ENCODE data around the gene DACH2.

DACH2 gene

GRCh38 chrX:86104526-86104925 is 43.7 kb upstream of the DACH2 start (continued):
- TF ChIP-seq TCF4 (CRISPR knock-in tag; IDR thresholded peaks at IDR 0.05; ENCODE audit: borderline replicate concordance) (no peak), RARB (CRISPR knock-in tag; IDR thresholded peaks at IDR 0.05) (no peak)

- no peak for ATAC-seq
- TF ChIP-seq PPARA (CRISPR knock-in tag; IDR thresholded peaks at IDR 0.05; ENCODE audit: borderline replicate concordance) (no peak), CSRNP3 (CRISPR knock-in tag; IDR thresholded peaks at IDR 0.05) (no peak), TCF4 (CRISPR knock-in tag; IDR thresholded peaks at IDR 0.05; ENCODE audit: borderline replicate concordance) (no peak), BACH2 (CRISPR knock-in tag; IDR thresholded peaks at IDR 0.05; ENCODE audit: borderline replicate concordance) (no peak), SNAI2 (CRISPR knock-in tag; IDR thresholded peaks at IDR 0.05) (no peak), GLIS3 (CRISPR knock-in tag; IDR thresholded peaks at IDR 0.05) (no peak), ESRRG (CRISPR knock-in tag; IDR thresholded peaks at IDR 0.05) (no peak), ZC3H10 (CRISPR knock-in tag; IDR thresholded peaks at IDR 0.05) (no peak), ZNF565 (CRISPR knock-in tag; conservative IDR thresholded peaks at IDR 0.05; ENCODE audit: low read depth) (no peak), POU6F1 (CRISPR knock-in tag; IDR thresholded peaks at IDR 0.05; ENCODE audit: borderline replicate concordance, low read depth) (no peak), CREB5 (CRISPR knock-in tag; IDR thresholded peaks at IDR 0.05; ENCODE audit: low read depth) (no peak), ZNF8 (CRISPR knock-in tag; IDR thresholded peaks at IDR 0.05) (no peak), ARNTL (CRISPR knock-in tag; IDR thresholded peaks at IDR 0.05; ENCODE audit: borderline replicate concordance, low read depth) (no peak), TOX (CRISPR knock-in tag; IDR thresholded peaks at IDR 0.05; ENCODE audit: borderline replicate concordance) (no peak), RARB (CRISPR knock-in tag; IDR thresholded peaks at IDR 0.05) (no peak), ISL1 (CRISPR knock-in tag; IDR thresholded peaks at IDR 0.05) (no peak), ZFP3 (CRISPR knock-in tag; IDR thresholded peaks at IDR 0.05) (no peak)
Observed at GRCh38 chrX:86121916-86122315, 26.3 kb upstream of the DACH2 start.

GRCh38 chrX:86133761-86134160 is 14.5 kb upstream of the DACH2 start:
- 0 out of 3 replicates have a peak, but pooled peaks have one; percentile 36 for ATAC-seq
- TF ChIP-seq ARNTL (CRISPR knock-in tag; IDR thresholded peaks at IDR 0.05; ENCODE audit: borderline replicate concordance, low read depth) (no peak), ZNF8 (CRISPR knock-in tag; IDR thresholded peaks at IDR 0.05) (no peak), ESRRG (CRISPR knock-in tag; IDR thresholded peaks at IDR 0.05) (no peak), ISL1 (CRISPR knock-in tag; IDR thresholded peaks at IDR 0.05) (no peak), TSHZ2 (CRISPR knock-in tag; IDR thresholded peaks at IDR 0.05) (no peak), CSDC2 (CRISPR knock-in tag; IDR thresholded peaks at IDR 0.05) (no peak), GLIS3 (CRISPR knock-in tag; IDR thresholded peaks at IDR 0.05) (no peak)

GRCh38 chrX:86137071-86137470 is 11.2 kb upstream of the DACH2 start:
- no peak for ATAC-seq
- no peak for TF ChIP-seq OSR1 (CRISPR knock-in tag; IDR thresholded peaks at IDR 0.05)
- no peak for TF ChIP-seq TCF4 (CRISPR knock-in tag; IDR thresholded peaks at IDR 0.05; ENCODE audit: borderline replicate concordance)
- no peak for TF ChIP-seq GLIS3 (CRISPR knock-in tag; IDR thresholded peaks at IDR 0.05)
- no peak for TF ChIP-seq ZNF565 (CRISPR knock-in tag; conservative IDR thresholded peaks at IDR 0.05; ENCODE audit: low read depth)
- no peak for TF ChIP-seq BACH2 (CRISPR knock-in tag; IDR thresholded peaks at IDR 0.05; ENCODE audit: borderline replicate concordance)
- no peak for TF ChIP-seq CSRNP3 (CRISPR knock-in tag; IDR thresholded peaks at IDR 0.05)
- no peak for TF ChIP-seq ZFP3 (CRISPR knock-in tag; IDR thresholded peaks at IDR 0.05)
- TF ChIP-seq CSDC2 (CRISPR knock-in tag; IDR thresholded peaks at IDR 0.05): no peak
- no peak for TF ChIP-seq PATZ1 (CRISPR knock-in tag; IDR thresholded peaks at IDR 0.05; ENCODE audit: borderline replicate concordance)
- TF ChIP-seq RARB (CRISPR knock-in tag; IDR thresholded peaks at IDR 0.05): no peak
- no peak for TF ChIP-seq ISL1 (CRISPR knock-in tag; IDR thresholded peaks at IDR 0.05)
- no peak for TF ChIP-seq SNAI2 (CRISPR knock-in tag; IDR thresholded peaks at IDR 0.05)
- TF ChIP-seq TOX (CRISPR knock-in tag; IDR thresholded peaks at IDR 0.05; ENCODE audit: borderline replicate concordance): no peak
